HepG2 (cell line): ENCODE results near the gene ZNF587B. TPM values are rescaled to one million over a fixed set of nuclear protein-coding genes. Genes with fewer than 3 reads are reported as not detected.

Experiments used
- CREM ChIP-seq, 2 experiments: sonication (generic) in 1 of 2; formaldehyde crosslinking in 1 of 2; IDR thresholded peaks; 2 replicates each; pipeline versions ENCODE4 v1.4.0 to v1.6.1; 2016 to 2020; ENCODE audit warnings: antibody characterized with exemption in 1 of 2, mild to moderate bottlenecking in 1 of 2, missing genetic modification reagents in 1 of 2
- ELF1 ChIP-seq: sonication (generic); formaldehyde crosslinking; IDR thresholded peaks from 2 replicates; pipeline ENCODE4 v1.4.0; 2020; ENCODE audit warnings: missing genetic modification reagents
- HOXA3 ChIP-seq: sonication (generic); formaldehyde crosslinking; IDR thresholded peaks from 2 replicates; pipeline ENCODE4 v1.5.0; 2020; ENCODE audit warnings: missing genetic modification reagents
- MYC ChIP-seq: sonication (generic); formaldehyde crosslinking; IDR thresholded peaks from 2 replicates; pipeline ENCODE4 v1.9.0; 2021; ENCODE audit warnings: missing genetic modification reagents, borderline replicate concordance
- NFYB ChIP-seq: sonication (generic); formaldehyde crosslinking; IDR thresholded peaks from 2 replicates; pipeline ENCODE4 v1.4.0; 2020; ENCODE audit warnings: missing genetic modification reagents
- PHB2 ChIP-seq: fragments of 450-650 bp; IDR thresholded peaks from 2 replicates; pipeline ENCODE4 v1.6.1; 2018; ENCODE audit not compliant: partially characterized antibody
- PPARG ChIP-seq: conservative IDR thresholded peaks from 2 replicates; pipeline ENCODE4 v1.6.1; 2016; ENCODE audit warnings: missing biosample characterization, missing genetic modification reagents
- RAD21 ChIP-seq: fragments of 450-650 bp; formaldehyde crosslinking; IDR thresholded peaks from 2 replicates; pipeline ENCODE4 v1.5.0; 2020; ENCODE audit warnings: mild to moderate bottlenecking
- RXRA ChIP-seq: sonication (generic); formaldehyde crosslinking; IDR thresholded peaks from 2 replicates; pipeline ENCODE4 v1.5.1; 2020; ENCODE audit warnings: missing genetic modification reagents
- SMC3 ChIP-seq: IDR thresholded peaks from 2 replicates; pipeline ENCODE4 v1.6.1; 2011; ENCODE audit warnings: low read length, improper control_type of control experiment
- ZBTB4 ChIP-seq: sonication (generic); formaldehyde crosslinking; IDR thresholded peaks from 2 replicates; pipeline ENCODE4 v1.4.0; 2020; ENCODE audit warnings: missing genetic modification reagents, mild to moderate bottlenecking, borderline replicate concordance
- ZMYM3 ChIP-seq: sonication (generic); formaldehyde crosslinking; IDR thresholded peaks from 2 replicates; pipeline ENCODE4 v1.5.1; 2020; ENCODE audit warnings: mild to moderate bottlenecking, missing genetic modification reagents
- ZNF33B ChIP-seq: sonication (generic); formaldehyde crosslinking; IDR thresholded peaks from 2 replicates; pipeline ENCODE4 v1.5.1; 2020; ENCODE audit warnings: mild to moderate bottlenecking, missing genetic modification reagents
- ZNF687 ChIP-seq: sonication (generic); formaldehyde crosslinking; IDR thresholded peaks from 2 replicates; pipeline ENCODE4 v1.5.1; 2020; ENCODE audit warnings: mild to moderate bottlenecking, missing genetic modification reagents, moderate library complexity
- polyA plus RNA-seq, 8 experiments: library from polyadenylated mRNA; depleted of rRNA in 3 of 8; stranded (reverse) in 7 of 8; unstranded in 1 of 8; fragments of >200 nt; fragmentation: Illumina TruSeq in 4 of 8; extraction: Trizol in 4 of 8; gene quantifications; 2 replicates each; pipeline versions ENCODE4 v1.2.1 to v1.2.3, GENCODE V29; 2011 to 2016; ENCODE audit warnings: low read depth in 4 of 8, missing spikeins in 1 of 8, mixed read lengths in 1 of 8; ENCODE audit not compliant: insufficient read depth in 1 of 8
- total RNA-seq, 5 experiments: library from RNA; depleted of rRNA; stranded (reverse); fragments of >200 nt; fragmentation: Illumina TruSeq; extraction: Trizol; gene quantifications; 2 replicates each; pipeline ENCODE4 v1.2.3, GENCODE V29; 2016; ENCODE audit warnings: low read depth in 1 of 5

The ZNF587B gene
- total and polyA plus RNA-seq, 2 of the 13 experiments (the other 11 are each of a cell fraction or from before 2014, with no cell fraction given): 5.2 to 29.9 TPM

- TF ChIP-seq SMC3: peak; percentile 41; the same call in 1 of the 2 replicates
- no peak for TF ChIP-seq PHB2
- peak; percentile 41; the same call in 1 of the 2 replicates for TF ChIP-seq MYC (CRISPR knock-in tag)
- no peak for TF ChIP-seq ZMYM3 (CRISPR knock-in tag)
- 0 out of 2 replicates have a peak, but pooled peaks have one; percentile 15 for TF ChIP-seq CREM (IDR thresholded peaks at IDR 0.05)
- no peak for TF ChIP-seq CREM (CRISPR knock-in tag; IDR thresholded peaks at IDR 0.05)
- peak; percentile 21; the same call in 1 of the 2 replicates for TF ChIP-seq ZBTB4 (CRISPR knock-in tag)
- peak; percentile 49; the same call in 1 of the 2 replicates for TF ChIP-seq ELF1
- TF ChIP-seq PPARG: peak; percentile 84
- TF ChIP-seq HOXA3: peak; percentile 66
- 0 out of 2 replicates have a peak, but pooled peaks have one; percentile 47 for TF ChIP-seq RAD21 (CRISPR knock-in tag)
- TF ChIP-seq NFYB (CRISPR knock-in tag): 0 out of 2 replicates have a peak, but pooled peaks have one; percentile 39
- TF ChIP-seq ZNF33B: 0 out of 2 replicates have a peak, but pooled peaks have one; percentile 30
- TF ChIP-seq ZNF687 (CRISPR knock-in tag): peak; percentile 67
- 0 out of 2 replicates have a peak, but pooled peaks have one; percentile 23 for TF ChIP-seq RXRA
These were observed at the start of gene ZNF587B (continued) for GRCh38 chr19:57830071-57830602.
